ENCODE results near the gene TBCD.

- TF ChIP-seq POLR2AphosphoS5 (IDR thresholded peaks at IDR 0.05) (no peak), POLR2A (IDR thresholded peaks at IDR 0.05) (no peak), CTCF (IDR thresholded peaks at IDR 0.05) (no peak)
Observed at GRCh38 chr17:82948081-82948511, 196.2 kb downstream of the TBCD start.
